GM18505 (cell line): Measurements from ENCODE around the gene TMEM120B.

Experiments
- ATAC-seq: cut with Tn5 transposase; IDR thresholded peaks from one replicate; pipeline ENCODE4 v1.9.1; 2021; ENCODE audit not compliant: unreplicated experiment
- POLR2A ChIP-seq: IDR thresholded peaks from 4 replicates; pipeline ENCODE4 v1.6.1; 2011; ENCODE audit warnings: borderline replicate concordance; ENCODE audit not compliant: insufficient read depth, insufficient read length; ENCODE audit errors: extremely low read depth

The TMEM120B gene

DNA sequence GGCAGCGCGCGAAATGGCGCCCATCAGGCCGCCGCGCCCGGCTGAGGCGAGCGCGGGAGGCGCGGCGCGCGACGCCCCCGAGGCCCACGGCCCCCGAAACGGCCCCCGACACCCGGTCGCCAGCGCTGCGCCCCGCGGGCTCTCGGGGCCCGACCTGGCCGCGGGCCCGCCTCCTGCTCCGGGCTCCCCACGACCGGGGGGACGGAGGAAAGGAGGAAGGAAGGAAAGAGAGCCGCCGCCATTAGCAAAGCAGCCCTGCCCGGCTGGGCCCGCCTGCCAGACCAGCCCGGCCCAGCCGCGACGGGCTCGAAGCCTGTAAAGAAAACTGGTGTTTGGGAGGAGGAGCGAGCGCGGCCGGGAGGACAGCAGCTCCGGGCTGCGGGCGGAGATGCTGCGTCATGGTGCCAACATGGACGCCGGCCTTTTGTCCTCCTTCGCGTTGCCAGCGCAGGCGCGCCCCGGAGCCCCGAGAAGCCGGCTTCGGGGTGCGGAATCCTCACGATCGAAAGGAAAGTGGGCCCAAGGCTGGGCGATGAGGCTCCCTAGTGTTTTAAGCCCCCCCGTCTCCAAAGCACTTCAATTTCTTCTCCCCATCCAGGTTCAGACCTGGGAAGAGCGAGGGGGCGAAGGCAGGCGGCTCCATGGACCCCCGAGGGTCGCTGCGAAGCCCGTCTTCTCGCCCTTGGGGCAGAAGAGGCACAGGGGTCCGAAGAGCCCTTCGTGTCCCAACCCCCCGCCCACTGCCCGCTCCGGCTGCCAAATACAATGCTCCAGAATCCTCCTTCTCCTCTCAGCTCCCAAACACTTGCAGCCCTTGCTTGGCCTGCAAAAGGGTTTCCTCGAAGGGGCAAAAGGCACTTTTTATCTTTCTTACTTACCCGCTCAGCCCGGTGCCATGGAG lies 88.4 kb downstream of the TMEM120B start:
- ATAC-seq = no peak
- peak; percentile 73 for TF ChIP-seq POLR2A

DNA sequence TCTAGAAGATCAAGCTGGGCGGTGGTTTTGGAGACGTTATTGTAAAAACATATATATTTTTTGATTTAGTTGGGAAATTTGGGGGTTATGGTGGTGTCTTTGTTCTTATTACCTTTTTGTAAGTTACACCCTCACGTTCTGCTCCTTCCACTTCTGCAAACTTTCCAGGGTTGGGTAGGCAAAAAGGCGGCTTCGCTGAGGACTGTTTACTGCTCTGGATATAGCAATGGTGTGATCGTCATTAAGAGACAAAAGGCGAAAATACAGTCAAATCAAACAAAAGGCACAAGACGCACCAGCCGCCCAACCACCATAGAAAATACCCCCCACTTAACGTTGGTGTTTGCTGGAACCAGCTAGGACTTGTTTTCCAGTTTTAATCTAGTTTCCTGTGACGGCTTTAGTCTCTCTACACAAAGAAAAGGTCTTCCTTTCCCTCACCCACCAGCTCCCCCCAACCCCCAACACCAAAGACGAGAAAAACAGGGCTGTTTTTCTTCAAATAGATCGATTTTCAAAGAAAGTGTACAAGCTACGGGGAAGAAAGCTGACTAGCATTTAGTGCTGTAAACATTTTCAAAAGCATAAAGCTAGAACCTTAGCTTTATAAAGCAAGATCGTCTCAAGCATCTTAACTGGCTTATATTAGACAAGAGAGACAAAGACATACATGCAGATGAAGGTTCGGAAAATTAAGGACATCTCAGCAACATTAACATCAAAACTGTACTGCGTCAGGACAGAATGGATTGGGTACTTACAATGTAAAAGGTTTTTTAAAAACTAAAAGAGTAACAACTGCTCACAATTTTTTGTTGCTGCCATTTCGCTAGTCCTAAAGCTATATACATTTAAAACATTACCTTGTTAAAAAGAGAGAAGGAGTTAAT lies 89.3 kb downstream of the TMEM120B start:
- TF ChIP-seq POLR2A = no peak
- no peak for ATAC-seq

DNA sequence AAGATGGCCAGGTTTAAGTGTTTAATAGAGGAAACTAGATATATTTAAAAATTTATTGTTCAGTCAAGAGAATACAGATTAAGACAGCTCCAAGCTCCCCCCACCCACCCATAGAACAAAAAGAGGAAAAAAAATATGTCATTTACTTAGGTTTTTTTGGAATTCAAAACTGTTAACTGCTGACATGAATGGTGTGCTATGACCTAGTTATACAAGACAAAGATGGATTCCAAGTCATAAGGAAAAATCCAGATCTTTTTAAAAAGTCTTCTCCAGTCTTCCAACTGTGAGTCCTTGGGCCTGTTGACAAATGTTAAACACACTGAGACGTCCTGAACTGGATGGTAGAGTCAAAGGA lies 89.9 kb downstream of the TMEM120B start:
- ATAC-seq = no peak
- no peak for TF ChIP-seq POLR2A

GRCh38 chr12:121802843-121803698 lies 90.5 kb downstream of the TMEM120B start:
- ATAC-seq = peak; percentile 33

GRCh38 chr12:121803861-121804416 lies 91.4 kb downstream of the TMEM120B start, which contains the start of gene SETD1B:
TSS of gene SETD1B (plus strand) at chr12:121804009. CDS start at chr12:121804738, 729 bp downstream.
- ATAC-seq = no peak
- peak; percentile 65 for TF ChIP-seq POLR2A

More at GRCh38 chr12:121802843-121803698, 90.5 kb downstream of the TMEM120B start:
- peak; percentile 88 for TF ChIP-seq POLR2A

DNA sequence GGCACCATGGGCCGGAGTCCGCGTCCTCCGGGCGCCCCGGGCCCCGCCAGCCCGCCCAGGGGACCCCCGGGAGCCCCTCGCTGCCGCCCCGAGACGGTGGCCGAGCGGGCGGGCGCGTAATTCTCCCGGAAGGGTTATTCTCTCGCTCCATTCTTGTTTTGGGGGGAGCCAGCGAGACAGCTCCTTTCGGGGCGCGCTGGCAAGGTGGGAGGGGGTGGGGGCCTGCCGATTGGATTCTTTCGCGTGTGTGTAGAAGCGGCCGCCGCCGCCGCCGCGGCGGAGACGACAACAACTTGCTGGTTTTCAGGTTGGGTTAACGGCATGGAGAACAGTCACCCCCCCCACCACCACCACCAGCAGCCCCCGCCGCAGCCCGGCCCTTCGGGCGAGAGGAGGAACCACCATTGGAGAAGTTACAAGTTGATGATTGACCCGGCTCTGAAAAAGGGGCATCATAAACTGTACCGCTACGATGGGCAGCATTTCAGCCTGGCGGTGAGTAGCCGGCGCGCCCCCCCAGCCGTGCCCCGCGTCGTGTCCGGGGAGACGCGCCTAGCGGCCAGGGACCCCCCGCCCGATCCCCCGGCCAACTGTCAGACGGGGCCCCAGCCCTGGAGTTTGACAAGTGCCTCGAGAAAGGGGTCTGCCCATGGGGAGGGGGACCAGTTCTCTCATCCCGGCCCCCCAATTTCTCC lies 92.0 kb downstream of the TMEM120B start:
- TF ChIP-seq POLR2A = no peak
- no peak for ATAC-seq

DNA sequence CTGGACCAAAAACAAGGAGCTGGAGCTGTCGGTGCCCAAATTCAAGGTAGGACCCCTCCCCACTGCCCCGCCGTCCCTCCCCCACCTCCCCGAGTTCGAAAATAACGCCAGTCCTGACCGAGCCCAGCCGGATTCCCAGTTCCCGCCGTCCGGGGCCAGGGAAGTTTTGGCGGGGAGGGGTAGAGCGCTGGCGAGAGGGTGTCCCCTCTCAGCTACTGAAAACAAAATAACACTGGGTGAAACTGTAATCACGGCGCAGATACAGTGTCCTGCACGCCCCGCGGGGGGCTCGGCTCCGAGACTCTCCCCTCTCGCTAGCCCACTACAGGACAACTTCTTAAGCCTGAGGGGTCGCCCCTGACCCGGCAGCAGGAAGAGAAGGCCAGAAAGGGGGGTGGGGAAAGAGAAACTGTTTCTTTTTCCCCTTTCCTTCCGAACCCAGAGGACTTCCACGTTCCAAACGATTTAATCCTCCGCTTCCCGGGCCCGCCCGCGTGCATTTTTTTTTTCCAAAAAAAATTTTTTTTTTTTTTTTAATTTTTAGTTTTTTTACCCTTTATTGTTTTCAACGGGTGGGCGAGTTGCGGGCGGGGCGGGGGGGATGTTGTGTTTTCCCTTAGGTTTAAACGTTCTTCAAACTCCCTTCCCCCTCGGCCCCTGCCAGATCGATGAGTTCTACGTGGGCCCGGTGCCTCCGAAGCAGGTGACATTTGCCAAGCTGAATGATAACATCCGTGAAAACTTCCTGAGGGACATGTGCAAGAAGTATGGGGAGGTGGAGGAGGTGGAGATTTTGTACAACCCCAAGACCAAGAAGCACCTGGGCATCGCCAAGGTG lies 92.8 kb downstream of the TMEM120B start:
- TF ChIP-seq POLR2A = no peak
- no peak for ATAC-seq

- no peak for ATAC-seq
- no peak for TF ChIP-seq POLR2A
Observed at GRCh38 chr12:121806009-121806545, 93.5 kb downstream of the TMEM120B start.

- no peak for TF ChIP-seq POLR2A
- ATAC-seq = no peak
Observed at GRCh38 chr12:121806546-121807423, 94.2 kb downstream of the TMEM120B start.
